ENCODE results near the gene COX6B2. TPM values are rescaled to one million over a fixed set of nuclear protein-coding genes. Genes with fewer than 3 reads are reported as not detected.

COX6B2 gene
- polyA plus RNA-seq, 1 of the 3 experiments (the other 2 are of a cell fraction), result 0.74 TPM

GRCh38 chr19:55362174-55362989 is 7.9 kb upstream of the COX6B2 start:
- no peaks in the 10 kb centered on the region for H3K9me3 ChIP-seq
- no peaks in the 10 kb centered on the region for H3K79me2 ChIP-seq (ENCODE audit: insufficient read depth)
- ChIA-PET CTCF (interaction anchor here (0.6 to 2.0 kb wide), 3 partner anchors 22 to 221 kb away, joined by 3 to 8 read pairs (median 4); partner anchors contain the start of gene TMEM238), POLR2A (interaction anchor here (1.4 kb wide), 1 partner anchor 45 kb away, joined by 5 read pairs; the partner anchor contains the start of gene UBE2S)
- H2AFZ ChIP-seq (ENCODE audit: low read depth), result no peak overlapping the region
- DNase-seq, result no peak
- peaks cover 0 to 4% of the 10 kb centered on the region in 2 experiments; a peak in 1 of 4 replicates for H3K4me1 ChIP-seq (ENCODE audit: control insufficient read depth in 1 of 2, insufficient read depth in 2 of 2, low read depth in 1 of 2, low read length in 1 of 2)
- no peaks in the 10 kb centered on the region for H4K20me1 ChIP-seq (ENCODE audit: insufficient read depth)
- peaks cover 0 to 4% of the 10 kb centered on the region in 2 experiments for H3K36me3 ChIP-seq (replicated peaks in 1 of 2; ENCODE audit: control insufficient read depth in 1 of 2, insufficient read depth in 2 of 2, low read length in 1 of 2)
- WGBS (ENCODE audit: low lambda C conversion rate), result 85% methylated on average over 28 of the region's 38 CpGs
- H3K27ac ChIP-seq (ENCODE audit: low read depth in 2 of 2, low read length in 1 of 2), result no peak overlapping the region
- H3K27me3 ChIP-seq (ENCODE audit: insufficient read depth), result no peaks in the 10 kb centered on the region
- no peak overlapping the region for H3K4me3 ChIP-seq (ENCODE audit: low read depth in 2 of 2, low read length in 1 of 2)
- no peak overlapping the region for H3K9ac ChIP-seq
- H3K4me2 ChIP-seq, result no peak overlapping the region
- H3K9me2 ChIP-seq, result no peaks in the 10 kb centered on the region
- TF ChIP-seq USF2 (IDR thresholded peaks at IDR 0.05; ENCODE audit: borderline replicate concordance, low read depth, low read length) (no peak), SMC3 (IDR thresholded peaks at IDR 0.05; ENCODE audit: low read depth, low read length) (no peak), ELF1 (IDR thresholded peaks at IDR 0.05) (no peak), TEAD4 (IDR thresholded peaks at IDR 0.05; ENCODE audit: borderline replicate concordance, insufficient read depth) (no peak), CTCF (IDR thresholded peaks at IDR 0.05) (no peak), CHD2 (IDR thresholded peaks at IDR 0.05; ENCODE audit: low read length, partially characterized antibody) (no peak), EZH2phosphoT487 (IDR thresholded peaks at IDR 0.05; ENCODE audit: borderline replicate concordance, low read depth) (no peak)
- peaks cover 8% of the 10 kb centered on the region for H3F3A ChIP-seq (replicated peaks; ENCODE audit: insufficient read depth)

- H3F3A ChIP-seq (replicated peaks; ENCODE audit: insufficient read depth), result peaks cover 11% of the 10 kb centered on the region
- TF ChIP-seq CHD2 (IDR thresholded peaks at IDR 0.05; ENCODE audit: low read length, partially characterized antibody) (no peak), CTCF (IDR thresholded peaks at IDR 0.05) (no peak), TEAD4 (IDR thresholded peaks at IDR 0.05; ENCODE audit: borderline replicate concordance, insufficient read depth) (no peak), GATA2 (CRISPR knock-in tag; IDR thresholded peaks at IDR 0.05) (no peak), SMC3 (IDR thresholded peaks at IDR 0.05; ENCODE audit: low read depth, low read length) (no peak), FOSL2 (IDR thresholded peaks at IDR 0.05; ENCODE audit: borderline replicate concordance, low read depth) (no peak), EZH2phosphoT487 (IDR thresholded peaks at IDR 0.05; ENCODE audit: borderline replicate concordance, low read depth) (no peak), MAX (IDR thresholded peaks at IDR 0.05; ENCODE audit: low read depth) (no peak)
- H3K36me3 ChIP-seq (replicated peaks in 1 of 2; ENCODE audit: control insufficient read depth in 1 of 2, insufficient read depth in 2 of 2, low read length in 1 of 2), result no peaks in the 10 kb centered on the region
- H3K27ac ChIP-seq (ENCODE audit: low read depth in 2 of 2, low read length in 1 of 2), result no peak overlapping the region
- peaks cover 0 to 4% of the 10 kb centered on the region in 2 experiments; a peak in 1 of 4 replicates for H3K4me1 ChIP-seq (ENCODE audit: control insufficient read depth in 1 of 2, insufficient read depth in 2 of 2, low read depth in 1 of 2, low read length in 1 of 2)
- no peaks in the 10 kb centered on the region for H3K79me2 ChIP-seq (ENCODE audit: insufficient read depth)
- no peak for DNase-seq
- POLR2A ChIA-PET, result no interaction called here
- no peaks in the 10 kb centered on the region for H4K20me1 ChIP-seq (ENCODE audit: insufficient read depth)
- peaks cover 6% of the 10 kb centered on the region; the same call in 1 of the 2 replicates for H3K27me3 ChIP-seq (ENCODE audit: insufficient read depth)
- no peak overlapping the region for H2AFZ ChIP-seq (ENCODE audit: low read depth)
- H3K4me3 ChIP-seq (ENCODE audit: low read depth in 2 of 2, low read length in 1 of 2), result no peak overlapping the region
- H3K9me3 ChIP-seq, result no peaks in the 10 kb centered on the region
- 92% methylated on average over 13 of the region's 16 CpGs for WGBS (ENCODE audit: low lambda C conversion rate)
- H3K9ac ChIP-seq, result no peak overlapping the region
- H3K4me2 ChIP-seq, result no peak overlapping the region
- no peaks in the 10 kb centered on the region for H3K9me2 ChIP-seq
- CTCF ChIA-PET, result no interaction called here
Measured at GRCh38 chr19:55360902-55361301, 6.4 kb upstream of the COX6B2 start.
